ENCODE measurements around the gene HTT. TPM values are rescaled to one million over a fixed set of nuclear protein-coding genes. Genes with fewer than 3 reads are reported as not detected.

The HTT gene
- total RNA-seq, 1 experiment from 2014 or later, result 18.4 TPM

GRCh38 chr4:3266076-3266475 is 191.6 kb downstream of the HTT start:
- BruUV-seq (replicated peaks), result no TSS peak
- no peak overlapping the region for H3K4me2 ChIP-seq (ENCODE audit: low read length)
- ChIA-PET POLR2A (ENCODE audit: unreplicated experiment) (no interaction called here), CTCF (no interaction called here)
- TF ChIP-seq EZH2 (IDR thresholded peaks at IDR 0.05; ENCODE audit: low read length, unreplicated experiment), result no peak
- no peak for TF ChIP-seq EZH2phosphoT487 (IDR thresholded peaks at IDR 0.05; ENCODE audit: borderline replicate concordance, low read length)
- no peak for TF ChIP-seq CTCF (conservative IDR thresholded peaks at IDR 0.05; ENCODE audit: low read depth, low read length)
- H3K27ac ChIP-seq (ENCODE audit: low read length), result no peak overlapping the region
- no peaks in the 10 kb centered on the region for H3K9me2 ChIP-seq (replicated peaks; ENCODE audit: low read length)
- no peaks in the 10 kb centered on the region for H3K27me3 ChIP-seq (ENCODE audit: low read length)
- H3K9me3 ChIP-seq (ENCODE audit: low read length), result no peaks in the 10 kb centered on the region
- H4K20me1 ChIP-seq (ENCODE audit: low read length), result no peaks in the 10 kb centered on the region
- no peak overlapping the region for H3K9ac ChIP-seq (ENCODE audit: low read length)
- H3K4me3 ChIP-seq (ENCODE audit: low read length), result no peak overlapping the region
- H2AFZ ChIP-seq (ENCODE audit: low read length), result no peak overlapping the region
- no peaks in the 10 kb centered on the region for H3K4me1 ChIP-seq (ENCODE audit: insufficient read depth, low read length)
- H3K79me2 ChIP-seq (ENCODE audit: low read length), result no peaks in the 10 kb centered on the region
- ATAC-seq, result no peak
- intact Hi-C loops (cut with micrococcal nuclease), result no loop called here
- no peaks in the 10 kb centered on the region for H3K36me3 ChIP-seq (ENCODE audit: low read depth, low read length)
- DNase-seq, result no peak
- H3F3A ChIP-seq (ENCODE audit: low read length, unreplicated experiment), result no peaks in the 10 kb centered on the region

- no peak overlapping the region for H3K27ac ChIP-seq (ENCODE audit: low read length)
- ATAC-seq, result no peak
- no peaks in the 10 kb centered on the region for H3F3A ChIP-seq (ENCODE audit: low read length, unreplicated experiment)
- no peaks in the 10 kb centered on the region for H3K36me3 ChIP-seq (ENCODE audit: low read depth, low read length)
- H3K9me3 ChIP-seq (ENCODE audit: low read length), result no peaks in the 10 kb centered on the region
- intact Hi-C loops (cut with micrococcal nuclease), result no loop called here
- no peaks in the 10 kb centered on the region for H3K79me2 ChIP-seq (ENCODE audit: low read length)
- H3K4me3 ChIP-seq (ENCODE audit: low read length), result no peak overlapping the region
- no peak overlapping the region for H3K4me2 ChIP-seq (ENCODE audit: low read length)
- TF ChIP-seq EZH2 (IDR thresholded peaks at IDR 0.05; ENCODE audit: low read length, unreplicated experiment) (no peak), CTCF (conservative IDR thresholded peaks at IDR 0.05; ENCODE audit: low read depth, low read length) (no peak), EZH2phosphoT487 (IDR thresholded peaks at IDR 0.05; ENCODE audit: borderline replicate concordance, low read length) (no peak)
- H2AFZ ChIP-seq (ENCODE audit: low read length), result no peak overlapping the region
- H3K27me3 ChIP-seq (ENCODE audit: low read length), result no peaks in the 10 kb centered on the region
- no TSS peak for BruUV-seq (replicated peaks)
- H3K9ac ChIP-seq (ENCODE audit: low read length), result no peak overlapping the region
- H3K9me2 ChIP-seq (replicated peaks; ENCODE audit: low read length), result no peaks in the 10 kb centered on the region
- CTCF ChIA-PET, result no interaction called here
- H3K4me1 ChIP-seq (ENCODE audit: insufficient read depth, low read length), result no peaks in the 10 kb centered on the region
- H4K20me1 ChIP-seq (ENCODE audit: low read length), result no peaks in the 10 kb centered on the region
- POLR2A ChIA-PET (ENCODE audit: unreplicated experiment), result no interaction called here
- no peak for DNase-seq
Observed at GRCh38 chr4:3267576-3268394, 193.3 kb downstream of the HTT start.

- H2AFZ ChIP-seq (ENCODE audit: low read length), result no peak overlapping the region
- H3K27me3 ChIP-seq (ENCODE audit: low read length), result no peaks in the 10 kb centered on the region
- no peak for DNase-seq
- H3K79me2 ChIP-seq (ENCODE audit: low read length), result no peaks in the 10 kb centered on the region
- H3F3A ChIP-seq (ENCODE audit: low read length, unreplicated experiment), result no peaks in the 10 kb centered on the region
- no peak overlapping the region for H3K27ac ChIP-seq (ENCODE audit: low read length)
- no peaks in the 10 kb centered on the region for H4K20me1 ChIP-seq (ENCODE audit: low read length)
- no peak for TF ChIP-seq CTCF (conservative IDR thresholded peaks at IDR 0.05; ENCODE audit: low read depth, low read length)
- no peak for TF ChIP-seq EZH2phosphoT487 (IDR thresholded peaks at IDR 0.05; ENCODE audit: borderline replicate concordance, low read length)
- no peak for TF ChIP-seq EZH2 (IDR thresholded peaks at IDR 0.05; ENCODE audit: low read length, unreplicated experiment)
- no peaks in the 10 kb centered on the region for H3K36me3 ChIP-seq (ENCODE audit: low read depth, low read length)
- no peak overlapping the region for H3K9ac ChIP-seq (ENCODE audit: low read length)
- POLR2A ChIA-PET (ENCODE audit: unreplicated experiment), result no interaction called here
- H3K4me1 ChIP-seq (ENCODE audit: insufficient read depth, low read length), result no peaks in the 10 kb centered on the region
- intact Hi-C loops (cut with micrococcal nuclease), result no loop called here
- H3K9me2 ChIP-seq (replicated peaks; ENCODE audit: low read length), result no peaks in the 10 kb centered on the region
- H3K4me2 ChIP-seq (ENCODE audit: low read length), result no peak overlapping the region
- H3K9me3 ChIP-seq (ENCODE audit: low read length), result no peaks in the 10 kb centered on the region
- BruUV-seq (replicated peaks), result no TSS peak
- CTCF ChIA-PET, result no interaction called here
- H3K4me3 ChIP-seq (ENCODE audit: low read length), result no peak overlapping the region
- no peak for ATAC-seq
Observed at GRCh38 chr4:3268395-3269104, 194.1 kb downstream of the HTT start.
